Measurements from ENCODE around the gene IL1RL1.

DNA sequence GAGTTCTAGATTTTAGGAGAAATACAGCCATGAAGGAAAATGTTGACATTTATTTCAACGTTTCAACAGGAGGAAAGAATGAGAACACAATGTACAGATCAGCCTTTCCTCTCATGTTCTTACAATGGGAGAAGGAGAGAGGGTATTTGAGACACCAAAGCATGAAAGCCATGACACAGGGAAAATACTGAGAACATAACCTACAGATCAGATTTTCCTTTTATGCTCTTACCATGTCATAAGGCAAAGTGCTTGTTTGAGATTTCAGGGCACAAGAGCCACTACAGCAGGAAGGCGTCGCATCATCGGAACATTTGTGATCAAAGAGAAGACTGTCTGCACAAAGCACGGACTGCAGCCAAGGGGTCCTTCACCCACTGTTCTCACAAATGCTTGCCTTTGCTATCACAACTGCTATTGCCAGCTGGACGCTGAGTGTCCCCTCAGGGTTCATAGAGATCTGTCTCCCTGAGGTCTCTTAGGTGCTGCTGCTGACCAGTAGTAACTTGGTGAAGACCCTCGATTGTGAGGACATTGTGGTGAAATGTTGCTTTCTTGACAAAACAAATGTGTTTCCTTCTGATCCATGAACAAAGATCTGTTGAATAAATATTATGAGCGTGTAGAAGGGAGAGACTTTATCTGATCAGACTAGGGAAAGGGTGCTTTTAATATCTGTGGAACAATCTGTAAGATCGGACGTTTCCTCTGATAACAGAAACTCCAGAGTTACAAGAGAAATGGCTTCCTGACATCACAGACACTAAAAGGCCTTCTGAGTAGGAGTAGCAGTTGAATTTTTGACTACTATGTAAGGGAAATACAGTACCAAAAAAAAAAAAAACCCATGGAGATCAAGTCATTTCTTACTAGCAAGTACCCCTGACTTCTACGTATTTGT is 6.4 kb upstream of the IL1RL1 start:
- TF ChIP-seq, protein P1, sequence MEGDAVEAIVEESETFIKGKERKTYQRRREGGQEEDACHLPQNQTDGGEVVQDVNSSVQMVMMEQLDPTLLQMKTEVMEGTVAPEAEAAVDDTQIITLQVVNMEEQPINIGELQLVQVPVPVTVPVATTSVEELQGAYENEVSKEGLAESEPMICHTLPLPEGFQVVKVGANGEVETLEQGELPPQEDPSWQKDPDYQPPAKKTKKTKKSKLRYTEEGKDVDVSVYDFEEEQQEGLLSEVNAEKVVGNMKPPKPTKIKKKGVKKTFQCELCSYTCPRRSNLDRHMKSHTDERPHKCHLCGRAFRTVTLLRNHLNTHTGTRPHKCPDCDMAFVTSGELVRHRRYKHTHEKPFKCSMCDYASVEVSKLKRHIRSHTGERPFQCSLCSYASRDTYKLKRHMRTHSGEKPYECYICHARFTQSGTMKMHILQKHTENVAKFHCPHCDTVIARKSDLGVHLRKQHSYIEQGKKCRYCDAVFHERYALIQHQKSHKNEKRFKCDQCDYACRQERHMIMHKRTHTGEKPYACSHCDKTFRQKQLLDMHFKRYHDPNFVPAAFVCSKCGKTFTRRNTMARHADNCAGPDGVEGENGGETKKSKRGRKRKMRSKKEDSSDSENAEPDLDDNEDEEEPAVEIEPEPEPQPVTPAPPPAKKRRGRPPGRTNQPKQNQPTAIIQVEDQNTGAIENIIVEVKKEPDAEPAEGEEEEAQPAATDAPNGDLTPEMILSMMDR (IDR thresholded peaks at IDR 0.05): no peak
- TF ChIP-seq POLR2A (IDR thresholded peaks at IDR 0.05): no peak

Measured in suprapubic skin (tissue), 3 donors.